Activated CD8-positive, alpha-beta T cell treated with anti-CD3 and anti-CD28 coated beads for 36 hours (primary cell): ENCODE data around the gene GTF2F2. TPM values are rescaled to one million over a fixed set of nuclear protein-coding genes. Genes with fewer than 3 reads are reported as not detected.

ENCODE experiments used
- ATAC-seq: fragments of 200-7000 bp; cut with Tn5 transposase; one replicate; pipeline ENCODE4 v1.10.0; 2021; ENCODE audit warnings: mild to moderate bottlenecking, moderate library complexity
- CTCF ChIA-PET: fragments of 350-600 bp; sonication (Branson Sonifier 250); formaldehyde crosslinking; loops from one replicate; lab custom pipeline; 2021; ENCODE audit warnings: antibody characterized with exemption; lab: Charles Lee
- POLR2A ChIA-PET: fragments of 350-600 bp; sonication (Branson Sonifier 250); formaldehyde crosslinking; loops from one replicate; lab custom pipeline; 2021; ENCODE audit warnings: antibody characterized with exemption; lab: Charles Lee
- DNase-seq: peaks from one replicate; pipeline ENCODE4 v3.0.0-alpha.2; 2020
- H3K27ac Mint-ChIP-seq: one replicate; pipeline ENCODE4 v1.8.0; 2021; ENCODE audit warnings: mild to moderate bottlenecking, mixed read lengths
- H3K27me3 Mint-ChIP-seq: one replicate; pipeline ENCODE4 v1.8.0; 2021; ENCODE audit warnings: mixed read lengths
- H3K36me3 Mint-ChIP-seq: one replicate; pipeline ENCODE4 v1.8.0; 2021; ENCODE audit warnings: low read depth, mixed read lengths
- H3K4me1 Mint-ChIP-seq: one replicate; pipeline ENCODE4 v1.8.0; 2021; ENCODE audit warnings: low read depth, mixed read lengths
- H3K4me3 Mint-ChIP-seq: one replicate; pipeline ENCODE4 v1.8.0; 2021; ENCODE audit warnings: mild to moderate bottlenecking, moderate library complexity, mixed read lengths
- H3K9me3 Mint-ChIP-seq: one replicate; pipeline ENCODE4 v1.8.0; 2021; ENCODE audit warnings: mixed read lengths
- CTCF ChIP-seq: fragments of 200-600 bp; IDR thresholded peaks from one replicate; pipeline ENCODE4 v1.8.0; 2022; ENCODE audit warnings: antibody characterized with exemption, mild to moderate bottlenecking
- intact Hi-C: fragments of 100-400 bp; cut with micrococcal nuclease; formaldehyde crosslinking; loops from one replicate; pipeline ENCODE4 v1.10.0; 2022
- total RNA-seq, 2 experiments: library from RNA; stranded (reverse); gene quantifications; one replicate each; pipeline ENCODE4 v1.2.3, GENCODE V29; 2021

GTF2F2 gene
- total RNA-seq, 2 experiments from 2014 or later = 25.8 to 28.9 TPM

DNA sequence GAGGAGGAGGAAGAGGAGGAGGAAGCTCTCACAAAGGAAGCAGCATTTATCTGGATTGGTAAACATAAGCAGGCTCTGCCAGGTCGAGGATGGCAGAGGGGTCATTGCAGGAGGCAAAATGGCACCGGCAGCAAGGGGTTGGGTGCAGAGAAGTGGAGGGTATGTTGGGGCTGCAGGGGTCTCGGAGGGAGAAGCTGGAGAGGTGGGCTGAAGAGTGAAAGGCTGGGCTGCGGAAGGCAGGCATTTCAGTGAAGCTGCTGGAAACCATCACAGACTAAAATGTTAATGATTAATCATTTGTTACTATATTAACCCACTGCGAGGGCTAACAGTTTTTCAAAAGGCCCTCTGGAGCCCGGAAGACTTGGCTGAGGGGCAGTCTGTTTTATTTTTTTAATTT, 196.0 kb downstream of the GTF2F2 start:
- Mint-ChIP-seq H3K4me3 (no peak overlapping the region), H3K4me1 (peaks cover 4% of the 10 kb centered on the region), H3K9me3 (no peaks in the 10 kb centered on the region), H3K27me3 (peaks cover 2% of the 10 kb centered on the region), H3K36me3 (no peaks in the 10 kb centered on the region), H3K27ac (no peak overlapping the region)
- CTCF ChIA-PET = no interaction called here
- TF ChIP-seq CTCF = no peak
- POLR2A ChIA-PET = interaction anchor here (0.8 kb wide), 1 partner anchor 15 kb away, joined by 3 read pairs; no protein-coding TSS in a partner anchor
- no peak for ATAC-seq
- DNase-seq = no peak
- intact Hi-C loops = no loop called here

DNA sequence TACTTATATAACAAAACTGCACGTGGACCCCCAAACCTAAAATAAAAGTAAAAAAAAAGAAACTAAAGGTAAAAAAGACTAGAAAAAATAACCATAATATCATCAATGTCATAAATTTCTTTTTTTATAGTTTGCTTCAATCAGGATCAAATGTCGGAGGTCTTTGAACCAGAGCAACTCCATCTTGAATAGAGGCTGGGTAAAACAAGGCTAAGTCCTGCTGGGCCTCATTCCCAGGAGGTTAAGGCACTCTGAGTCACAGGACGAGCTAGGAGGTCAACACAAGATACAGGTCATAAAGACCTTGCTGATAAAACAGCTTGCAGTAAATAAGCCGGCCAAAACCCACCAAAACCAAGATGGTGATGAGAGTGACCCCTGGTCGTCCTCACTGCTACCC, 196.7 kb downstream of the GTF2F2 start:
- DNase-seq (no peak), ATAC-seq (no peak)
- Mint-ChIP-seq H3K4me3 (no peak overlapping the region), H3K9me3 (no peaks in the 10 kb centered on the region), H3K36me3 (no peaks in the 10 kb centered on the region), H3K27ac (no peak overlapping the region), H3K27me3 (no peaks in the 10 kb centered on the region), H3K4me1 (peaks cover 3% of the 10 kb centered on the region)
- intact Hi-C loops = no loop called here
- TF ChIP-seq CTCF = no peak
- POLR2A ChIA-PET = interaction anchor here (0.8 kb wide), 1 partner anchor 14 kb away, joined by 3 read pairs; no protein-coding TSS in a partner anchor
- CTCF ChIA-PET = no interaction called here

DNA sequence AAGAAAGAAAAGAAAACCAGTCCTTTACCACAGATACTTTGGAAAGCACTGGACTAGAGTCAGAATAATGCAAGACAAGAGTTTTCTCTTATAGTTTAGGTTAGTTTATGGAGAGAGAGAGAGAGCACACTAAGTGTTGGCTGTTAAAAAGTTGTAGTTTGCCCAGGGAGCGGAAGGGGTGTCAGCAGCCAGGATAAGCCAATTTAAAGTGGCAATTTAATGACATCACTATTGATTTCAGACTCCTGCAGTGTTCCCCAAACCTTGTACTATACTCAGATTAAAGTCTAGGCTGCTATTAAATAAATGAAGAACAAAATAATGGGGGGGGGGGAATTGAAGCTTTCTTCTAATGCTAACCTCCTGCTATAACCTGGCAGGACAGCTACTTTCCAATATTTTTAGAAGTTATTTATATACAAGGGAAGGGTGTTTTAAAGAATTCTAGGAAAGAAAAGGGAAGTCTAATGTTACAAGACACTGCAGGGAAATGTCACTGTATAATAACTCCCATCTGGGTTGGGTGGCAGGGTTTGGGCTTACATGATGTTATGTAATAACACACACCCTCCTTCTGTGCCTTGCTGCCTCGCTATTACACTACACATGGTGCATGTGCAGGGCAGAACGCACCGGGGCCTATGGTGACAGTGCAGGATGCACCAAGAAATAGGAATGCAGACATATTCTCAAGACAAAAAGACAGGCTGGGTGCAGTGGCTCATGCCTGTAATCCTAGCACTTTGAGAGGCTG, 200.7 kb downstream of the GTF2F2 start:
- intact Hi-C loops = no loop called here
- ChIA-PET POLR2A (interaction anchor here (5.3 kb wide), 1 partner anchor 14 kb away, joined by 40 read pairs; no protein-coding TSS in a partner anchor), CTCF (interaction anchor here (1.3 to 3.1 kb wide), 2 partner anchors 12 kb away, joined by 5 to 15 read pairs; no protein-coding TSS in a partner anchor)
- H3K9me3 Mint-ChIP-seq = no peaks in the 10 kb centered on the region
- DNase-seq = no peak
- TF ChIP-seq CTCF = no peak
- H3K27me3 Mint-ChIP-seq = no peaks in the 10 kb centered on the region
- H3K4me3 Mint-ChIP-seq = no peak overlapping the region
- H3K36me3 Mint-ChIP-seq = no peaks in the 10 kb centered on the region
- ATAC-seq = no peak
- H3K27ac Mint-ChIP-seq = no peak overlapping the region
- H3K4me1 Mint-ChIP-seq = peaks cover 3% of the 10 kb centered on the region

GRCh38 chr13:45325806-45326205, 205.5 kb downstream of the GTF2F2 start:
- H3K27me3 Mint-ChIP-seq = no peaks in the 10 kb centered on the region
- ATAC-seq (no peak), DNase-seq (no peak)
- H3K27ac Mint-ChIP-seq = no peak overlapping the region
- no peak for TF ChIP-seq CTCF
- ChIA-PET CTCF (interaction anchor here (1.5 to 1.7 kb wide), 3 partner anchors 14 to 279 kb away, joined by 5 to 6 read pairs (median 6); no protein-coding TSS in a partner anchor), POLR2A (interaction anchor here (0.9 to 5.3 kb wide), 3 partner anchors 9 to 279 kb away, joined by 3 to 40 read pairs (median 4); partner anchors contain the start of gene TPT1)
- peaks cover 30% of the 10 kb centered on the region for H3K4me1 Mint-ChIP-seq
- no peak overlapping the region for H3K4me3 Mint-ChIP-seq
- intact Hi-C loops = no loop called here
- no peaks in the 10 kb centered on the region for H3K36me3 Mint-ChIP-seq
- no peaks in the 10 kb centered on the region for H3K9me3 Mint-ChIP-seq
